ENCODE measurements around the gene PRIMA1. TPM values are rescaled to one million over a fixed set of nuclear protein-coding genes. Genes with fewer than 3 reads are reported as not detected.

The PRIMA1 gene
- total and polyA plus RNA-seq, 10 of the 15 experiments (the other 5 are each of a cell fraction or from before 2014, with no cell fraction given): not detected

DNA sequence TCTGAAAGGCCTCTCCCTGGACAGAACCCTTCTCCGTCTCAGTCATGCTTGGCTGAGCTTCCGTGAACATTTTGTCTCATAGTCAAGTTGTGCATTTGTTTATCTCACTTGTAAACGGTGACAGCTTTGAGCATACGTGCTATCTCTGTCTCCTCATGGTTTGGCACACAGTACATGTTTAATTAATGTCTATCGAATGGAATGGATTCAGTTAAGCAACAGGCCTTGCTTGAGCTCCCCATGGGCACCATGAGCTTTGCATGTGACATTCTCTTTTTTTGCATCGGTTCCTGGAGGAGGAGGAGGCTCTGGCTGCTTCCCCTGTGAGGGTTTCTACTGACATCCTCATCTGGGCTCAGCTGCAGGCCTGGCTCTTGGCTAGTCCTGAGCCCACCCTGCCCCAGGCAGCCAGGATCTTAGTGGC is 80.0 kb downstream of the PRIMA1 start:
- no peaks in the 10 kb centered on the region for H3K79me2 ChIP-seq (ENCODE audit: control insufficient read depth, insufficient read depth, low read length)
- H4K20me1 ChIP-seq (ENCODE audit: control insufficient read depth, insufficient read depth): no peaks in the 10 kb centered on the region
- ChIA-PET SMC1A (ENCODE audit: uncharacterized antibody, unreplicated experiment) (interaction anchor here (1.3 kb wide), 1 partner anchor 54 kb away, joined by 3 read pairs; no protein-coding TSS in a partner anchor), RAD21 (ENCODE audit: unreplicated experiment) (no interaction called here), CTCF (no interaction called here), POLR2A (no interaction called here)
- no peak for FAIRE-seq
- no TSS peak for BruUV-seq (replicated peaks)
- TF ChIP-seq, protein P1, sequence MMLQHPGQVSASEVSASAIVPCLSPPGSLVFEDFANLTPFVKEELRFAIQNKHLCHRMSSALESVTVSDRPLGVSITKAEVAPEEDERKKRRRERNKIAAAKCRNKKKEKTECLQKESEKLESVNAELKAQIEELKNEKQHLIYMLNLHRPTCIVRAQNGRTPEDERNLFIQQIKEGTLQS (IDR thresholded peaks at IDR 0.05; ENCODE audit: borderline replicate concordance, extremely low read depth, low read depth, low read length): no peak
- TF ChIP-seq PAX5 (IDR thresholded peaks at IDR 0.05; ENCODE audit: borderline replicate concordance, low read depth, low read length) (peak; percentile 78), ZNF384 (IDR thresholded peaks at IDR 0.05; ENCODE audit: borderline replicate concordance, low read depth, low read length) (no peak), KDM1A (IDR thresholded peaks at IDR 0.05; ENCODE audit: borderline replicate concordance) (no peak), ZNF622 (IDR thresholded peaks at IDR 0.05) (no peak)
- TF ChIP-seq, protein P2, sequence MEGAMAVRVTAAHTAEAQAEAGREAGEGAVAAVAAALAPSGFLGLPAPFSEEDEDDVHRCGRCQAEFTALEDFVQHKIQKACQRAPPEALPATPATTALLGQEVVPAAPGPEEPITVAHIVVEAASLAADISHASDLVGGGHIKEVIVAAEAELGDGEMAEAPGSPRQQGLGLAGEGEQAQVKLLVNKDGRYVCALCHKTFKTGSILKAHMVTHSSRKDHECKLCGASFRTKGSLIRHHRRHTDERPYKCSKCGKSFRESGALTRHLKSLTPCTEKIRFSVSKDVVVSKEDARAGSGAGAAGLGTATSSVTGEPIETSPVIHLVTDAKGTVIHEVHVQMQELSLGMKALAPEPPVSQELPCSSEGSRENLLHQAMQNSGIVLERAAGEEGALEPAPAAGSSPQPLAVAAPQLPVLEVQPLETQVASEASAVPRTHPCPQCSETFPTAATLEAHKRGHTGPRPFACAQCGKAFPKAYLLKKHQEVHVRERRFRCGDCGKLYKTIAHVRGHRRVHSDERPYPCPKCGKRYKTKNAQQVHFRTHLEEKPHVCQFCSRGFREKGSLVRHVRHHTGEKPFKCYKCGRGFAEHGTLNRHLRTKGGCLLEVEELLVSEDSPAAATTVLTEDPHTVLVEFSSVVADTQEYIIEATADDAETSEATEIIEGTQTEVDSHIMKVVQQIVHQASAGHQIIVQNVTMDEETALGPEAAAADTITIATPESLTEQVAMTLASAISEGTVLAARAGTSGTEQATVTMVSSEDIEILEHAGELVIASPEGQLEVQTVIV (IDR thresholded peaks at IDR 0.05; ENCODE audit: borderline replicate concordance, partially characterized antibody): no peak
- TF ChIP-seq, protein P3, sequence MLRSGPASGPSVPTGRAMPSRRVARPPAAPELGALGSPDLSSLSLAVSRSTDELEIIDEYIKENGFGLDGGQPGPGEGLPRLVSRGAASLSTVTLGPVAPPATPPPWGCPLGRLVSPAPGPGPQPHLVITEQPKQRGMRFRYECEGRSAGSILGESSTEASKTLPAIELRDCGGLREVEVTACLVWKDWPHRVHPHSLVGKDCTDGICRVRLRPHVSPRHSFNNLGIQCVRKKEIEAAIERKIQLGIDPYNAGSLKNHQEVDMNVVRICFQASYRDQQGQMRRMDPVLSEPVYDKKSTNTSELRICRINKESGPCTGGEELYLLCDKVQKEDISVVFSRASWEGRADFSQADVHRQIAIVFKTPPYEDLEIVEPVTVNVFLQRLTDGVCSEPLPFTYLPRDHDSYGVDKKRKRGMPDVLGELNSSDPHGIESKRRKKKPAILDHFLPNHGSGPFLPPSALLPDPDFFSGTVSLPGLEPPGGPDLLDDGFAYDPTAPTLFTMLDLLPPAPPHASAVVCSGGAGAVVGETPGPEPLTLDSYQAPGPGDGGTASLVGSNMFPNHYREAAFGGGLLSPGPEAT (IDR thresholded peaks at IDR 0.05; ENCODE audit: low read depth): no peak
- H3K27me3 ChIP-seq (replicated peaks in 1 of 2; ENCODE audit: control insufficient read depth in 2 of 2, insufficient read depth in 2 of 2, low read length in 1 of 2): no peaks in the 10 kb centered on the region; a peak in 3 of 4 replicates
- no peak overlapping the region for H3K4me2 ChIP-seq (ENCODE audit: control insufficient read depth, insufficient read depth)
- ATAC-seq: no peak
- no peak for DNase-seq (ENCODE audit: low read depth, low spot score)
- no peak overlapping the region for H3K9ac ChIP-seq (ENCODE audit: control insufficient read depth, insufficient read depth, low read length)
- 22% methylated on average over 6 of the region's 6 CpGs for WGBS (ENCODE audit: insufficient coverage, insufficient replicate concordance, low lambda C conversion rate, missing lambda C conversion rate)
- intact Hi-C loops (cut with micrococcal nuclease; ENCODE audit: unreplicated experiment) (no loop called here), in situ Hi-C loops (cut with MboI) (no loop called here)
- no peaks in the 10 kb centered on the region for H3K9me3 ChIP-seq (replicated peaks; ENCODE audit: control insufficient read depth, insufficient read depth, low read length)
- H3K27ac ChIP-seq (ENCODE audit: control insufficient read depth, insufficient read depth): no peak overlapping the region
- no peak overlapping the region for H2AFZ ChIP-seq (ENCODE audit: control insufficient read depth, low read depth, low read length)
- H3K4me3 ChIP-seq: no peak overlapping the region
- no peaks in the 10 kb centered on the region for H3K36me3 ChIP-seq (ENCODE audit: control insufficient read depth in 2 of 2, insufficient read depth in 2 of 2, low read length in 1 of 2)
- no peaks in the 10 kb centered on the region for H3K4me1 ChIP-seq (ENCODE audit: control insufficient read depth, insufficient read depth, low read length)

All from GM12878 (cell line).